HG03139 (cell line): ENCODE measurements around the gene FAM168A.
"Not testable (repeated sequence)": the region's sequence is repeated elsewhere in the genome, so short reads cannot be mapped to it uniquely, and the experiment has no call there.

Experiments used
- ATAC-seq: cut with Tn5 transposase; IDR thresholded peaks from one replicate; pipeline ENCODE4 v1.9.1; 2021; ENCODE audit not compliant: unreplicated experiment

Gene FAM168A

DNA sequence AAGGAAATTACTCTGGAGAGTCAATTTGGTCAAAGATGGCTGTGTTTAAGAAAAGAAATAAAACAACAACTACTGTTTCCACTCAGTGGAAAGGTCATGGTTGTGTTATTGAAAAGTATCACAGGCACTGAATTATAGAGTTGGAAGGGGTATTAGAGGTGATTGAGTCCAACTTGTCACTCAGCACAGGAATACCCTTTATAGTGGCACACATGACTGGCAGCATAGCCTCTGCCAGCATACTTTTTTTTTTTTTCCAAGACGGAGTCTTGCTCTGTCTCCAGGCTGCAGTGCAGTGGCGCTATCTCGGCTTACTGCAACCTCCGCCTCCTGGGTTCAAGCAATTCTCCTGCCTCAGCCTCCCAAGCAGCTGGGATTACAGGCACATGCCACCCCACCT, 161.1 kb downstream of the FAM168A start:
- ATAC-seq, result not testable (repeated sequence)

- no peak for ATAC-seq
These were observed 166.5 kb downstream of the FAM168A start for GRCh38 chr11:73431396-73431795.

- no peak for ATAC-seq
These were observed 167.6 kb downstream of the FAM168A start for GRCh38 chr11:73430326-73430725.

DNA sequence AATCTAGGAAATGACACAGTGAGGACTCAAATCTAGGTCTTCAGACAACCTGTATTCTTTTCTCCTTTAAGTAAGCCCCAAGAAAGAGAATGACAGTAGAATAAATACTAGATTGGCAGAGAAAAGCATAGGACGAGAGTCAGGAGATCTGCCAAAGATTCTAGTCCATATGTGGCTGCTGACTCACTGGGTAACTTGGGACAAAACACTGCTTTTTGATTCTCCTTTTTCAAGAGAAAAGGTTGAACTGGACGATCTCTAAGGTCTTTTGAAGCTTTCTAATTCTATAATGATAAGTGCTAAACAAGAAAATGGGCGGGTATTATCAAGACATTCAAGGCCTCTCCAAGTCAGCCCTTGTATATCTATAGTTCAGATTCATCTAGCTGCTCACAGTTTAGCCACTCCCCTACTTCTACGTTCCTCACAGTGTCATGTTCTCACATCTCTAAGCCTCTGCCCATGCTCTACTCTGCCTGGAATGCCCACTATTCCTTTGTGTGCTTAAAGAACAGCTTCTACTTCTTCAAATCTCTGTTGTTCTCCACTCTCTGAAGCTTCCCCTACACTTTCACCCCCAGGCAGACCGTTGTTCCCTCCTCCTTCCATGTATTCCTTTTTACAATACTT, 168.7 kb downstream of the FAM168A start:
- no peak for ATAC-seq

DNA sequence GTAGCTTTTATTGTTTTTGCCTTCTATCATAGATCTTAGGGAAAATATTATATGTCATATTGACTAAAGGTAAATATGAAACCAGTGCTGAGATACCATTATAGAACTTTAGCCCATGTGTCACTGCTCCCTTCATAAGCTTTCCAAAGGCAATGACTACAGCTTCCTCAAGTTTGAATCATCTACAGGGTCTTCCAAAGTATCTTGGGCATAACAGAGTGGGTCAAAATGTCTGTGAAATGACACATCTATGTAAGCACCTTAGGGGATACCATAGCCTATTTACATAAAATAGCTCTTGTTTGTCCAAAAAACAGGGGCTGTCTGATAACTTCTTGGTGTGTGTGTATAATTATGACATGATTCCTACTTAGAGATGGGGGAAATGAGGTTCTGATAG, 169.2 kb downstream of the FAM168A start:
- no peak for ATAC-seq

- no peak for ATAC-seq
These were observed 169.7 kb downstream of the FAM168A start for GRCh38 chr11:73428227-73428626.

DNA sequence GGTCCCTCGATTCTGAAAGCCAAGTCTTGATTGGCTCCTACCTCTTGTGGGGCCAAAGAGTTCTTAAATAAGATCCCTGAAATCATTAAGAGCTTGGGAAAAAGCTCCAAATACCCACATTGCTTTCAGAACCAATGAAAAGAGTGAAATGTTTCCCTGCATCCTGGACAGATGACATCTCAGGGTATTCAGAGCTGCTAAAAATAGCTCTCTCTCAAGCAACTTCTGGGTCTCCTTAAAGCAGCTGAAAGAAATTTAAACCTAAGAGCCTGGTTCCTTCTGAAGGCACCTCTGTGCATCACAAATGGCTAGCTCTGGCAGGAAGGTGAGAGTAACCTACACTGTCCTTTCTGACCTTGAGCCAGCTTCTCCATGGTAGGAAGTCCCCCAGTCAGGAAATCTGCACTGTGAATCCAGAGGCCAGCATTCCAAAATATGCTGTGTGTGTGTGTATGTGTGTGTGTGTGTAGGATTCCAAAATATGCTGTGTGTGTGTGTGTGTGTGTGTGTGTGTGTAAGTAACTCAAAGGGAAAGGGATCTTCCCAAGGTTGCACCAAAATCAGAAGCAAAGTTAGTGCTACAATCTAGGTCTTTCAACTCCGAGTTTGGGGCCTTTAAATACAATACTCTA, 171.6 kb downstream of the FAM168A start:
- no peak for ATAC-seq

DNA sequence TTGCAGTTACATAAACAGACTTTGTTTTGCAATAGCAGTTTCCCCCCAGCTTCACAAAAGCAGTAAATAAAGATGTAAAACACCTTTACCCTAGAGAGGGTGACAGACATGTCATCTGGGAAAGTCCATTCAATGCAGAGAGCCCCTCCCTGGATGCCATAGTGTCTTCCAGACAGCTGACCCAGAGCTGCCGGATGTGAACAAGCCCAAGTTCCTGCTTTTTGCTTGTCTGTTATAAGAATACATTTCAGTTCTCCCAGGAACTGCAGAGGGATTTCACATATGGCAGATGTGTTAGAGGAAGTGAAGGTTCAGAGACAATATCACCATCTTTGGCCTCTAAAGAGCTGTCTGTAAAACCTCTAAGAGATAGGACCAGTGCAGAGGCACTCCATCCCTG, 172.8 kb downstream of the FAM168A start:
- no peak for ATAC-seq

DNA sequence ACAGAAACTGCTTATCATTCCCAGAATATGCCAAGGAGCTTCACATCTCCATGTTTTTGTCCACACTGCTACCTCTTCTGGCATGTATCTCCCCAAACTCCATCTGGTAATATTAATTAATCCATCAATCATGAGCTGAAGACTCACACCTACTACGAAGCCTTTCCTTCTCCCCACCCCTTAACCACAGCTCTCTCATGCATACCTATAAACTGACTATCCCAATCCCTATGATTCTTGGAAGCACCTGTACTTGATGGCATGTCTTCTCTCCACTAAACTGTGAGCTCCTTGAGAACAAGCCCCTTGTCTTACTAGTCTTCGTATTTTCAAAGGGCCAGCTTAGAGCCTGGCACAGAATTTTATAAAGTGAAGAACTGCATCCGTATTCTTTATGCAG, 174.4 kb downstream of the FAM168A start:
- no peak for ATAC-seq

DNA sequence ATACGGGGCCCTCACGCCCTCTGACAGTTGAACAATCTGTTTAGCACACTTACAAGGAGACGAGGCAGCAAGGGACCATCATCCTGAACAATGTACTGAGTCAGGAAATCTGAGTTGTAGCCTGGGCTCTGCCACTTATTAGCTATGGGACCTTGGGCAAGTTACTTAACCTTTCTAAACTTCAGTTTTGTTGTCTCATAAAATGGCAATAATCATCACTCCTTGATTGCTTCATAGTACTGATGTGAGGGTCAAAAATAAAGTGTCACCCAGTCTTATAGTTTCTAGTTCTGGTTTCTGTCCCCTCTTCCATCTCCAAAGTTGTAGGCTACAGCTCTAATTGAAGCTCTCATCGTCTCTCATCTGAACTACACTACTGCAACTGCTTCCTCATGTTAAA, 175.0 kb downstream of the FAM168A start:
- ATAC-seq, result no peak

- no peak for ATAC-seq
These were observed 177.8 kb downstream of the FAM168A start for GRCh38 chr11:73420136-73420535.

DNA sequence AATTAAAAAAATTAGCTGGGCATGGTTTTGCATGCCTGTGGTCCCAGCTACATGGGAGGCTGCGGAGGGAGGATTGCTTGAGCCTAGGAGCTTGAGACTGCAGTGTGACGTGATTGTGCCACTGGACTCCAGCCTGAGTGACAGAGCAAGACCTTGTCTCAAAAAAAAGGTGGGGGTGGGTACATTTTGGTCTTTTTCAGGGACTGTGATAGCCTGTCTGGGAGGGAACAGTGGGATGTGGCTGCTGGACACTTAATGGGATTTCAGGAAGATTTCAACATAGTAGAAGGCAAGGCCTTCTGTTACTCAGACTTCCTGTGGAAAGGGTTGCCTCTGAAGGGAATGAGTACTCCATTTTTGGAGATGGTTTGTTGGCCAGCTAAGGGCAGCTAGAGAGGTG, 181.1 kb downstream of the FAM168A start:
- ATAC-seq, result no peak

DNA sequence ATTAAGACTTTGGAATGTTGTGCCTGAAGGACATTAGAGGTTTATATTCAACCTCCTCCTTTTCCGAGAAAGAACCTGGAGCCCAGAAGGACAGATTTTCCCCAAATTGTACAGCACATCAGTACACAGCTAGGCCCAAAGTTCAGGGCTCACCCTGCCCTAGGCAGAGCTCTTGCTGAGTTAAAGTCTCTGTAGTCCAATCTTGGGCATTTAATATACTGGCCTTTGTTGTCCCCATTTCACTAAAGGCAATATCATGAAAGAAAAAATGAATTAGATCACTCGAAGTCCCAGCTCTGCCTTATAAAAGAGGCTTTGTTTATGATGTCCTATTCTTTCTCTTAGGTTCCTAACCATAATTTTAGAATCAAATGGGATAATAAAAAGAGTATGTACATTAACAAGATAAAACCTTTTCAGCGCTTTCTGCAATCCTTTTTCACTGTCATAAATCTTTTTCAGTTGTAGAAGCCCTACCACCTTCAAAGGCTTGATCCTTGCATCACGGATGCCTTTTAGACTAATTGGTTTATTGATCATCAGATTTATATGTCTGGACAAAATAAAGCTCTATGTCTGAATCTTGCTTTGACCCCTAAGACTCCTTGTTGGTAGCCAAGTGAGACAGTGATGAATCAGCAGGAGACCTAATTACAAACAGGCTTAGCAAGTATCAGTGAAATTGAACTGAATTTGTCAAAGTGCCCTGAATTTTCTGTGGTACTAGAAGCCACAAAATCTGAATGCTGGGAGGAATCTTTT, 181.9 kb downstream of the FAM168A start:
- no peak for ATAC-seq

- ATAC-seq, result no peak
These were observed 182.8 kb downstream of the FAM168A start for GRCh38 chr11:73414977-73415651.

GRCh38 chr11:73413256-73413655, 184.7 kb downstream of the FAM168A start:
- ATAC-seq, result no peak

GRCh38 chr11:73412308-73412707, 185.6 kb downstream of the FAM168A start:
- ATAC-seq, result no peak

DNA sequence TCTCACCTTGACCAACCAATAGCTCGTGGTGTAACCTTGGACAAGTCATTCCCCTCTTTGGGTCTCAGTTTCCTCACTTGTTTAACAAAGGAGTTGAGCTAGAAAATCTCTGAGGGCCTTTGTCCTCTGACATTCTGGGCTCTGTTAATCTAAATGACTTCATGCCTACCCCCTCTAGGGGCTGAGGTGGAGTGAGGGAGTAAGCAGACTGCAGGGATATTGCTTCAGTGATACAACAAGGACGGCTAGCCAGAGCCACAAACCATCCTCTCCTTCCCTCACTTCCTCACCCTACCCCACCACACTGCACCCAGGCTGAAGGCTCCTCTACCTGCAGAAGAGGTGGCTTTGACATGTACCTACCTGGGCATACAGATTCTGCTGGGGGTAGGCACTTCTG, 186.9 kb downstream of the FAM168A start:
- ATAC-seq, result no peak

DNA sequence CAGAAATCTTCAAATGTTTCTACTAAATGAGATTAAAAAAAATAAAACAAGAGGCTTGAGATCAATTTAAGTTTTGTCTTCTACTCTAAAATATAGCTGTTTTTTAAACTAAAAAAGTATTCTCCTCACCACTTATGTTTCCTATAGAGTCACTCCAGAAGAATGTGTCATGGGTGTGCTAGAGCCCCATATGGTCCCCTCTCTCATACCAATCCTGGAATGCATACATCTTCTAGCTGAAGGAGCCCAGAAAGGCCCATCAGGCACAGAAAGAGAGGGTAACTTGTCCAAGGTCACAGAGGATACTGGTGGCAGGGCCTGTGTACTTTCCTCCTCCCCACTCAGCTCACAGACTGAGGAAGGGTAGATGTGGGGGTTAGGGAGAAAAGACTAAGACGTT, 187.3 kb downstream of the FAM168A start:
- no peak for ATAC-seq

DNA sequence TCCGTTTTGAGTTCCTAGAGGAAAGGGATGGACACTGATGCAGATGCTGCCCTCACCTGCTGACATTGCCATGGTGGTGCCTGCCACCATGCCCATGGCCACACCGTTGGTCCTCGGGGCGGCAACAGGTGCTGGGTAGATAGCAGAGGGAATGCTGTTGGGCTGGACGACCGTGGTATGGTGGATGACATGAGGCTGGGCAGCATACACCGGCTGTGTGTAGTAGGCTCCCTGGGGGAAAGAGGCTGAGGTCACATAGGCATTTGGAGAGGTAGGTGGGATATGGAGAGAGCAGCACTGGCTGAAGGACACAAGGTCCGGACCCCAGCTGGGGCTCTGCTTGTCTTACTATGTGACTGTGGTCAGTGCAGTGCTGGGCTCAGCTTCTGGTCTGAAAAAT, 188.5 kb downstream of the FAM168A start:
- no peak for ATAC-seq

DNA sequence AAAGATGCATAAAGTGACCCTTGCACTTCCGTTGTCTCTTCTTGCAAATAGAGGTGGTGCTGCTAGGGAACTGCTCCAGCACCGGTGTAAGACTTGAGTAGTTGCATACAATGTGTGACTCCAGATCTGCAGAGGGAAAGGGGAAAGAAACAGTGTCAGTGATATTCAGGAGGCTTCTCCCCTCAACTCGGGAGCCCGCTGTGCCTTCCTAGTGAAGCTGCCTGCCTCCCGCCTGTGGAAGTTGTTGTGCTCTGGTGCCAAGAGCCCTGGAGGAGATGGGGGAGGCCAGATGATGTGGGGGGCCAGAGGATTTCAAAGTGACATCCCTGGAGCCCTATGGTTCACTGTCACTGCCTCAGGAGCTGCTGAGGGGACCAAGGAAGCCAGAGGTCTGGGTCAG, 191.3 kb downstream of the FAM168A start:
- no peak for ATAC-seq

- ATAC-seq, result no peak
These were observed 191.8 kb downstream of the FAM168A start for GRCh38 chr11:73406131-73406530.

DNA sequence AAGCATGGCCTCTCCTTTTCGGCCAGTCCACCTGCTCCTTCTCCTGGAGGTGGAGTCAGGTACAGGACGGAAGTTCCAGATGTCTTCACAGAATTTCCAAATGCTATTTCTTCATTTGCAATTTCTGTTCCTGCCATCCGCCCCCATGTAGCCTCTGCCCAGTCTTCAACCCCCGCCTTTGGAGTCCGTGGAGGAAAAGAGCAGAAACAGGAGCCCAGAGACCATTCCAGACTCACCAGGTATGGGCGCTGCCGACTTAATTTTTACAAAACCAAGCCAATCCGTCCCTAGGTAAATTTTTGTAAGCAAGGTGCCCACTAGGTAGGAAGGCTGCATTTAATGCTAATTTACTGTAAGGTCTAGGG, 192.8 kb downstream of the FAM168A start:
- ATAC-seq, result no peak
